ENCODE measurements around the gene YJEFN3. TPM values are rescaled to one million over a fixed set of nuclear protein-coding genes. Genes with fewer than 3 reads are reported as not detected.

YJEFN3 gene
- total and polyA plus RNA-seq, 10 of the 15 experiments (the other 5 are each of a cell fraction or from before 2014, with no cell fraction given) = 0.05 to 6.9 (median 3.5) TPM

GRCh38 chr19:19566306-19566705 is 37.6 kb downstream of the YJEFN3 start:
- FAIRE-seq (no peak), ATAC-seq (no peak), DNase-seq (ENCODE audit: low read depth, low spot score) (no peak)
- Histone ChIP-seq H3K9ac (ENCODE audit: control insufficient read depth, insufficient read depth, low read length) (no peak overlapping the region), H4K20me1 (ENCODE audit: control insufficient read depth, insufficient read depth) (no peaks in the 10 kb centered on the region), H3K36me3 (ENCODE audit: control insufficient read depth in 2 of 2, insufficient read depth in 2 of 2, low read length in 1 of 2) (peaks cover 4 to 13% of the 10 kb centered on the region in 2 experiments; a peak in 3 of 4 replicates), H3K4me1 (ENCODE audit: control insufficient read depth, insufficient read depth, low read length) (no peaks in the 10 kb centered on the region), H3K9me3 (replicated peaks; ENCODE audit: control insufficient read depth, insufficient read depth, low read length) (no peaks in the 10 kb centered on the region; the same call in 2 of the 3 replicates), H2AFZ (ENCODE audit: control insufficient read depth, low read depth, low read length) (no peak overlapping the region), H3K4me3 (no peak overlapping the region), H3K79me2 (ENCODE audit: control insufficient read depth, insufficient read depth, low read length) (no peaks in the 10 kb centered on the region), H3K27ac (ENCODE audit: control insufficient read depth, insufficient read depth) (no peak overlapping the region), H3K4me2 (ENCODE audit: control insufficient read depth, insufficient read depth) (no peak overlapping the region), H3K27me3 (replicated peaks in 1 of 2; ENCODE audit: control insufficient read depth in 2 of 2, insufficient read depth in 2 of 2, low read length in 1 of 2) (no peaks in the 10 kb centered on the region)
- in situ Hi-C loops (cut with MboI) (no loop called here), intact Hi-C loops (cut with micrococcal nuclease; ENCODE audit: unreplicated experiment) (no loop called here)
- RAD21 ChIA-PET (ENCODE audit: unreplicated experiment) = no interaction called here
- CTCF ChIA-PET = interaction anchor here (0.6 kb wide), 1 partner anchor 10 kb away, joined by 3 read pairs; no protein-coding TSS in a partner anchor
- TF ChIP-seq MAX (IDR thresholded peaks at IDR 0.05; ENCODE audit: low read depth, low read length) (no peak), NBN (IDR thresholded peaks at IDR 0.05) (no peak)
- no TSS peak for BruUV-seq (replicated peaks)
- SMC1A ChIA-PET (ENCODE audit: uncharacterized antibody, unreplicated experiment) = interaction anchor here (1.8 kb wide), 1 partner anchor 9 kb away, joined by 6 read pairs; no protein-coding TSS in a partner anchor
- POLR2A ChIA-PET = no interaction called here
- WGBS (ENCODE audit: insufficient coverage, insufficient replicate concordance, low lambda C conversion rate, missing lambda C conversion rate) = 55% methylated on average over 7 of the region's 7 CpGs

GRCh38 chr19:19567391-19567790 is 38.7 kb downstream of the YJEFN3 start:
- RAD21 ChIA-PET (ENCODE audit: unreplicated experiment) = no interaction called here
- no peak for TF ChIP-seq MTA3 (IDR thresholded peaks at IDR 0.05; ENCODE audit: borderline replicate concordance, low read length)
- TF ChIP-seq IKZF1 (conservative IDR thresholded peaks at IDR 0.05) = no peak
- no peak for TF ChIP-seq PRDM15 (CRISPR knock-in tag; IDR thresholded peaks at IDR 0.05)
- TF ChIP-seq PBX3 (IDR thresholded peaks at IDR 0.05; ENCODE audit: insufficient replicate concordance, low read depth, low read length) = no peak
- no peak for TF ChIP-seq GABPA (IDR thresholded peaks at IDR 0.05; ENCODE audit: low read depth)
- no peak for TF ChIP-seq ETV6 (conservative IDR thresholded peaks at IDR 0.05 in 1 of 2, IDR thresholded peaks at IDR 0.05 in 1 of 2; ENCODE audit: borderline replicate concordance in 1 of 2, low read depth in 1 of 2)
- no peak for TF ChIP-seq LARP7 (IDR thresholded peaks at IDR 0.05)
- no peak for TF ChIP-seq POLR2AphosphoS5 (IDR thresholded peaks at IDR 0.05; ENCODE audit: low read length)
- TF ChIP-seq SP1 (IDR thresholded peaks at IDR 0.05; ENCODE audit: low read depth, low read length) = no peak

More at GRCh38 chr19:19567391-19567790, 38.7 kb downstream of the YJEFN3 start:
- WGBS (ENCODE audit: insufficient coverage, insufficient replicate concordance, low lambda C conversion rate, missing lambda C conversion rate) = 100% methylated on average over 3 of the region's 3 CpGs
- CTCF ChIA-PET = interaction anchor here (1.3 to 2.1 kb wide), 2 partner anchors 9 to 14 kb away, joined by 3 to 19 read pairs; no protein-coding TSS in a partner anchor
- Histone ChIP-seq H3K36me3 (ENCODE audit: control insufficient read depth in 2 of 2, insufficient read depth in 2 of 2, low read length in 1 of 2) (peaks cover 4 to 12% of the 10 kb centered on the region in 2 experiments; a peak in 3 of 4 replicates), H3K27ac (ENCODE audit: control insufficient read depth, insufficient read depth) (no peak overlapping the region), H3K4me1 (ENCODE audit: control insufficient read depth, insufficient read depth, low read length) (no peaks in the 10 kb centered on the region), H3K79me2 (ENCODE audit: control insufficient read depth, insufficient read depth, low read length) (no peaks in the 10 kb centered on the region), H2AFZ (ENCODE audit: control insufficient read depth, low read depth, low read length) (no peak overlapping the region), H4K20me1 (ENCODE audit: control insufficient read depth, insufficient read depth) (no peaks in the 10 kb centered on the region), H3K4me3 (no peak overlapping the region), H3K4me2 (ENCODE audit: control insufficient read depth, insufficient read depth) (no peak overlapping the region), H3K9me3 (replicated peaks; ENCODE audit: control insufficient read depth, insufficient read depth, low read length) (no peaks in the 10 kb centered on the region; the same call in 2 of the 3 replicates), H3K27me3 (replicated peaks in 1 of 2; ENCODE audit: control insufficient read depth in 2 of 2, insufficient read depth in 2 of 2, low read length in 1 of 2) (no peaks in the 10 kb centered on the region), H3K9ac (ENCODE audit: control insufficient read depth, insufficient read depth, low read length) (no peak overlapping the region)
- intact Hi-C loops (cut with micrococcal nuclease; ENCODE audit: unreplicated experiment) (no loop called here), in situ Hi-C loops (cut with MboI) (no loop called here)
- POLR2A ChIA-PET = no interaction called here
- ATAC-seq (no peak), FAIRE-seq (no peak), DNase-seq (ENCODE audit: low read depth, low spot score) (no peak)
- SMC1A ChIA-PET (ENCODE audit: uncharacterized antibody, unreplicated experiment) = no interaction called here
- BruUV-seq (replicated peaks) = no TSS peak

Measured in GM12878 (cell line).